Cardiac ventricle fibroblast (primary cell): ENCODE measurements around the gene DUOX1. TPM values are rescaled to one million over a fixed set of nuclear protein-coding genes. Genes with fewer than 3 reads are reported as not detected.

ENCODE experiments used
- total RNA-seq: library from RNA; depleted of rRNA; stranded (reverse); fragments of >200 nt; gene quantifications from 2 replicates; pipeline ENCODE4 v1.2.3, GENCODE V29; 2015

Gene DUOX1
- total RNA-seq = not detected in 2 replicates

GRCh38 chr15:45129651-45130129, at the start of gene DUOX1, which contains the start of gene DUOXA1:
Gene DUOX1 (plus strand): TSS chr15:45129994. CDS start chr15:45131967, 1,973 bp downstream.
Gene DUOXA1 (minus strand): TSS chr15:45129879. CDS start chr15:45123014, 6,865 bp downstream.

DNA sequence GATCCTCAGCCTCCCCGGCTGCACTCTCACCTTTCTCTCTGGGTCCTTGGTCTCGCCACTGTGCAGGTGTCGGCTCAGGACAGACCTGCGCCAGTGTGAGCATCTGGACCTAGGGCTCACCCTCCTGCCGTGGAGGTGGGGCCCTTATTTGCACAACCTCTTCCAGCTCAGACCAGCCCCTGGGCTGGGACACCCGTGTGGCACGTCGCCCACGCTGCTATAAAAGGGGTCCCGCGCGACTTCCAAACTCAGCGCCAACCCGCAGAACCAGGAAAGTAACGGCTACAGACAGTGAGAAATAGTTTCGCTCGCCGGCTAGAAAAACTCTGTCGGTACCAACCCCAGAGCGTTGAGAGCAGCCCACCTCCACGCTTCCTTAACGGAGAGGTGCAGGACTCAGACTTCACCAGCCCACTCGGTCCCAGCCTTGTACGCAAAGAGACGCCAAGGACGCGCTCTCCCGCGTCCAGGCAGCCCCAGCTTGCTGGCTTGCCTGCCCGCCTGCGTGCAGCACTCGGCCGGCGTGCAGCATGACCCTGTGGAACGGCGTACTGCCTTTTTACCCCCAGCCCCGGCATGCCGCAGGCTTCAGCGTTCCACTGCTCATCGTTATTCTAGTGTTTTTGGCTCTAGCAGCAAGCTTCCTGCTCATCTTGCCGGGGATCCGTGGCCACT, 15.6 kb upstream of the DUOX1 start, which contains the start of the genes DUOX2 and DUOXA2:
DUOX2 (minus strand) TSS at position 97 of the 675 bp plus-strand sequence. CDS start 761 bp downstream, outside the sequence.
DUOXA2 (plus strand) TSS at position 251 of the 675 bp plus-strand sequence; CDS start at position 531, 280 bp downstream.

DNA sequence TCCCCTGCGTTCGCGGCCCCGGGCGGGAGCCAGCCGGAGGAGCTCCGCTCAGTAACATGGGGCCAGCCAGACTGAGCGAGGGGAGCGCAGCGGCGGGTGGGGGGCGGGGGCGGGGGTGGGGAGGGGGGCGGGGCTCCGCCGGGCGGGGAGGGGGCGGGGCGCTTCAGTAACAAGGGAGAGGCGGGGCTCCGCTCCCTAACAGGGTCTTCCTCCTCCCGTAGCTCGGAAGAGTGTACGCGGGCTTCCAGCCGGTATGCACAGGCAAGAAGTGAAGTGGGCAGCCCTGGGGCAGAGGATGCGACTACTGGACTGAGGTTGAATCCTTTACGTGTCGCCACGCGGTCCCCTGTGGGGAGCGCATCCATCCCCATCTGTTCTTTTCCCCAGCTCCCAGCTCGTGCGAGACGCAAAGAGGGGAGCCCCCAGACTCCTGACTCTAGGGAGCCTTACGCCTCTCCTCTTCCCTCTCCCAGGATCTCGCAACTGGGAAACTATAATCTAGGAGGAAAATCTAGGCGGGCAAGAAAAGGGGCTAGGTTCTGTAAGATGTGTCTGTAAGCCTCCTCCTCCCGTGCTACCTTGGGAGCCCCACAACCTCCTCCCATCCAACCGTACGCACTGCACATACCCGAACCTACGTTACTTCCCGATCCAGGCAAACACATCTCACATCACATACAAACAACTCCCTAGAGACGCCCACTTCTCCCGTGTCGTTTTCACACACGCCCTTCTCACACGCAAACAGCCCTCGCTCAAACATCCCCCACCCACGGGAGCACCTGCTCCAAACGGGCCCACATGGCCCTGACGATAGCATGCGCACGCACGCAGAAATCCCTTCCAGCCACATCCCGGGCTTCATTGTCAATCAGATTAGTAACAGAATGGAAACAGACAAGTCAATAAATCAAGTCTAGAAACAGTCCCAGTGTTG, 58.4 kb downstream of the DUOX1 start, which contains the start of gene SHF:
SHF (minus strand) TSS at position 73 of the 937 bp plus-strand sequence; CDS start at position 58, 15 bp downstream.

Other genes starting within 250 kb of the DUOX1 start
- gene TERB2, start 173.3 kb upstream of the DUOX1 start, total RNA-seq = not detected in 2 replicates
- gene SORD, start 106.8 kb upstream of the DUOX1 start, total RNA-seq = 9.6 and 11.3 TPM in 2 replicates
- gene DUOX2, start 15.8 kb upstream of the DUOX1 start, total RNA-seq = not detected in 2 replicates
- not detected in 2 replicates for gene DUOXA2, start 15.7 kb upstream of the DUOX1 start, total RNA-seq
- gene DUOXA1, start 115 bp upstream of the DUOX1 start, total RNA-seq = not detected in 2 replicates
- gene SHF, start 58.0 kb downstream of the DUOX1 start, total RNA-seq = 2.9 and 3.5 TPM in 2 replicates
- gene SLC28A2, start 122.2 kb downstream of the DUOX1 start, total RNA-seq = not detected in 2 replicates
- not detected in 2 replicates for gene GATM, start 248.6 kb downstream of the DUOX1 start, total RNA-seq